Activated CD4-positive, CD25-positive, alpha-beta regulatory T cell treated with anti-CD3 and anti-CD28 coated beads, Interleukin-2, amount 50 U/mL, for 24 hours (primary cell): ENCODE results near the gene KIF3A.
"Not testable (repeated sequence)": the region's sequence is repeated elsewhere in the genome, so short reads cannot be mapped to it uniquely, and the experiment has no call there.

Experiments
- ATAC-seq, 2 donors: fragments of 150-1000 bp; cut with Tn5 transposase; one replicate each; pipeline ENCODE4 v1.10.0; 2021; ENCODE audit warnings: mild to moderate bottlenecking in 1 of 2, moderate library complexity in 1 of 2

Gene KIF3A

DNA sequence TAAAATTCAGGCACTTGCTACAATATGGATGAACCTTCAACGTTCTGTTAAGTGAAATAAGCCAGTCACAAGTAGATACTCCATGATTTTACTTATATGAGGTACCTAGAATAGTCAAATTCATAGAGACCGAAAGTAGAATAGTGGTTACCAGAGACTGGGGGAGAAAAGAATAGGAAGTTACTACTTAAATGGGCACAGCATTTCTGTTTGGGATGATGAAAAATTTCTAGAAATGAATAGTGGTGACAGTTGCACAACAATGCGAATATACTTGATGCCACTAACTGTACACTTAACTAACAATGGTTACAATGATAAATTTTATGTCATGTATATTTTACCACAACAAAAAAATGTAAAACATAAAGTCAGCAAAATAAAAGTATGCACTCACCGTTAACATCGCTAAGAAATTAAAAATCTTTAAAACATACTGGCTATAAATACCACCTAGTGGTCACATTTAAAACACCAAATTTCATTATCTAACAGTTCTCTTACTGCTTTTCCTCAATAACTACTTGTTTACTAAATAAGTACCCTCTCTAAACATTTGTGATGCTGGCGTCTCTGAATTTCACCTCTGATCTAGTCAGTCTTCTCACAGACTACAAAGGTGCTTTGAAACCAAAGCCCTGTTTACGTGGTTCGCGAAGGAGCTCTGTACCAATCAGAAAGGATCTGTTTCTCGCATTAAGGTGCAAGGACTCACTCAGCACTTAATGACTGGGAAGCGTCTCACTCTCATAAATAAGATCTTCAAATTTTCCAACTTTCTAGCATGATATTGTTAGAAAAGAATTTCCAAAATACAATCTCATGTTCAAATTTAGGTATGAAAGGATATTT, 22.7 kb downstream of the KIF3A start:
- ATAC-seq: peak in 1 of 2 donors; percentile 27

DNA sequence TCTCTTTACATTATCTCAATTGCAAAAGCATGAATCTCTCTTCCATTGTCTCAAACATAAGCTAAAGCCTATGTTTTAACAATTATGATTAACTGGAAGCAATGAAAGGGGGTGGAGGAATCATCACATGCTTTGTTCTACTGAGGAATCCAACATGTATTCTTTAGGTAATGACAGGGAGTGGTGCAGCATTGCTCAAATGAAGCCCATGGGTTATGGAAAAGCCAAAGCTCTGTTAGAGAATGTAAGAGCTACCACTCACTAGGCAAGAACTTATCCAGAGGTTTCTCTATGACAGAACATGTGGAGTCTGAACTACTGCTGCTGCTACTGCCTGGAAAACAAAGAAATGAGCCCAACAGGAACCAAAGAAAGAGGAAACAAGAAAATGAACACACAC, 28.7 kb downstream of the KIF3A start:
- ATAC-seq: no peak

DNA sequence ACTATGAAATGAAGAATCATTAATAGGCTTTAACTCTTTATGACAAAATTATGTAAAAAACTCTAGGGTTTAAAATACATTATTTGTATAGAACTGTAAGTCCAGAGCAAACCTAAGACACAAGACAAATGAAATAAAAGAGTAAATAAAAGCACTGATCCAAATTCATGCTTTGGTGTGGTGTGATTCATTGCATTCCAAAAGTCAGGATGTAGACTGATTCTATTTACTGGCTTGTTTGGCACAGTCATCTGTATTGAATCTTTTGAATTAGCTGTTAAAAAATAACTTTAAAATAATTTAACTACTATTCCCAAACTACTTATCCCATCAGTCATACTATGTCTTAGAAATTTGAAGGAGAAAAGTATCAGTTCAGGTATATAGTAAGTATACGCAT, 32.5 kb downstream of the KIF3A start:
- no peak for ATAC-seq

- no peak for ATAC-seq
Observed at GRCh38 chr5:132695956-132696355, 41.4 kb downstream of the KIF3A start.

DNA sequence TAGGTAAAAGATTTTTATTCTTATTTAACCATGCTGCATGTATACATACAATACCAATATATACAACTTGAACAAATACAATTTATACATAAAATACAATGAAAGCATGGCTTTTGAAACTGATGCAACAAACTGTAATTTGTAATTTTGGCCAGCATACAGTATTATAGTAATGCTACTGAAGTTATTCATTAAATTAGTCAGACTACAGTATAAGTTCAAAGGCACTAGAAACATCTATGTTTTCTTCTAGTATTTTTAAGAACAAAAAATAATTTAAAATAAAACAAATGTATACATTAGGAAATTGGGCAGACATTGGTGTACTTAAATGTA, 44.7 kb downstream of the KIF3A start:
- ATAC-seq: no peak

DNA sequence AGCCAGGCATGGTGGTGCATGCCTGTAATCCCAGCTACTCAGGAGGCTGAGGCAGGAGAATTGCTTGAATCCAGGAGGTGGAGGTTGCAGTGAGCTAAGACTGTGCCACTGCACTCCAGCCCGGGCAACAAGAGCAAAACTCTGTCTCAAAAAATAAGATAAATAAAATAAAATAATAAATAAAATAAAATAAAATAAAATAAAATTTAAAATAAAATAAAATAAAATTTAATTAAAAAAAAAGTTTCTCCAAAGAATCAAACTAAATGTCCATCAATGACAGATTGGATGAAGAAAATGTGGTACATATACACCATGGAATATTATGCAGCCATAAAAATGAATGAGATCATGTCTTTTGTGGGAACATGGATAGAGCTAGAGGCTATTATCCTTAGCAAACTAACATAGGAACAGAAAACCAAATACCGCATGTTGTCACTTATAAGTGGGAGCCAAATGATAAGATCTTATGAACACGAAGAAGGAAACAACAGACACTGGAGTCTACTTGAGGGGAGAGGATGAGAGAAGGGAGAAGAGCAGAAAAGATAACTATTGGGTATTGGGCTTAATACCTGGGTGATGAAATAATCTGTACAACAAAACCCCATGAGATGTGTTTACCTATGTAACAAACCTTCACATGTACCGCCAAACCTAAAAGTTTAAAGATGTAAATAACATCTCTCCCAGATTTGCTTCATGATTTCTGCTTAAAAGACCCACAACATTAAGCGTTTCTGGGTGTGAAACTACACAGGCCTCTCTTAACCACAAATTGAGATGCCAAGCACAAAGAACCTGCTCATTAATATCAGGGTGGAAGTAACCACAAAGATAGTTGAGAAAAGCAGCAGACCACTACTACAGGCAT, 45.4 kb downstream of the KIF3A start:
- ATAC-seq: not testable (repeated sequence)

GRCh38 chr5:132690156-132690555, 47.2 kb downstream of the KIF3A start:
- no peak for ATAC-seq

DNA sequence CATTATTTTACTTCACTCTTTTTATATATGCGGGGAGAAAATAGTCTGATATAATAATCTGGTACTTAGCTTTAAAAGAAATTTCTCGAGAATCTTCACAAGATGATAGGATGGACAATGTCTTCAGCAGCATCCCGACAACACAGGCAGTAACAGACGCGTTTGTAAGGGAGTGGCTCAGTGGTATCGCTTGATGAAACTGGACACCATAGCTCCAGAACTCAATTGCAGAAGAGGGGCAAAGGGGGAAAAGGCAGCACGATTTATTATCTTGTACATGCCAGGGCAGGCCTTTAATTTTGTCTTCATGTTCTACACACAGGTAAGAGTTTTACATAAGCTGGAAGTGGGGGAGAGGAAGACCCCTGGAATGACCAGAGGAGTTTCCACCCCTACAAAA, 47.8 kb downstream of the KIF3A start:
- no peak for ATAC-seq

DNA sequence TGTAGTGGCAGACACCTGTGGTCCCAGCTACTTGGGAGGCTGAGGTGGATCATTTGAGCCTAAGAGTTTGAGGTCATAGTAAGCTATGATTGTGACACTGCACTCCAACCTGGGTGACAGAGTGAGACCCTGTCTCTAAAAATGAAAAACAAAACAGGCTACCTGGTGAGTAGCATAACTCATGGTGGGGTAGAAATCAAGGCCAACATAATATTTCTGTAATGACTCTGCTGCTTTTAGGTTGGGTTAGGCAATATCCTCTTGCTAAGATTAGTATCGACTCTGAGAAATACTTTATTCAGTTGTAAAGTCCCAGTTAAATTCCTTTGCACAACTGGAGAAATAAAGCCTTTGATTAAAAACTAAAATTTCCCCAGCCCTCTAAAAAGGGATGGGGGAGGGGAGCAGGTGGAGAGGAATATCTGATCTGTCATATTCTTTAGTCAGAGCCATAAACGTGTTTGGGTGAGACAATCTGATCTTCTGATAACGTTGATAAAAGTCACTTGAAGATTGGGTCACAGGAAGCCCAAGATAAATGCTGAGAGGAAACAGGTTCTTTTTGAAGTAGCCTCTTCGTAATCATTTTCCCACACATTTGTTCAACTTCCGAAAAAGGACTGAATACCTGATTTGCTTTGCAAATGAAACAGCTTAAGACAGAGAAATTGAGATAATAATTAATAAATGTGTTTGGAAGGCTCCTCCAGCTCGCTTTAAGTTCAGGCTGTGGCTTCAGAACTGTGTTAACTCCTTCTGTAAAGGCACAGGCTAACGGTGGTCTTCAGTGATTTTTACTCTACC, 48.6 kb downstream of the KIF3A start:
- peak; percentile 80 to 81 for ATAC-seq

DNA sequence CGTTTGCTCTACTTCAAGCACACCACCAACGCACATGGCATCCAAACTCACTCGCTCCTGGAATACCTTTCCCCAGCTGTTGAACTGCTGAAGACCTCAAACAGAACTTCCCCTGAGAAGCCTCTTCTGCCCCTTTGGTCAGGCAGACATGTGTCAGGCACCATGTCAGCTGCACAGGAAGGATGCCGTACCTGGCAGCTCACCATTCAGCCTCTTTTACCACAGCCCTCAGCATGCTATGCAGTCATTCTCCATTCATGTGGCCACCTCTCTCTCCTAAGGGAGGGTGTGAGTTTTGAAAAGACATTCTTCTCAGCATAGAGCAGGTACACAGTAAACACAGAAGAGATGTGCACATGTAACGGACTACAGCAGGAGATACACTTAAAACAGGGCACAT, 49.4 kb downstream of the KIF3A start:
- peak; percentile 48 to 57 for ATAC-seq

GRCh38 chr5:132686193-132686592, 51.2 kb downstream of the KIF3A start:
- ATAC-seq: no peak

- no peak for ATAC-seq
Observed at GRCh38 chr5:132684922-132685720, 52.2 kb downstream of the KIF3A start.

DNA sequence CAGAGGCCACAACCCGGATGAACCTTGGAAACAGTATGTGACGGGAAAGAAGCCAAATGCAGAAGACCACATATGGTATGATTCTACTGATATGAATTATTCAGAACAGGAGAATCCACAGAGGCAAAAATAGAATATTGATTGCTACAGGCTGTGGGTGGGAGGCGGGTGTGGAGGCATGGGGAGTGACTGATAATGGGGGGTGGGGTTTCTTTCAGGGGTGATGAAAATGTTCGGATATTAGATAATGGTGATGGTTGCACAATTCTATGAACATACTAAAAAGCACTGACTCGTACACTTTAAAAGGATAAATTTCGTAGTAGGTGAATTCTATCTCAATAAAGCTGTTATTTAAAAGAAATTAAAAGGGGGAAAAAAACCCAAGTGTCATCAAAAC, 52.9 kb downstream of the KIF3A start:
- no peak for ATAC-seq

DNA sequence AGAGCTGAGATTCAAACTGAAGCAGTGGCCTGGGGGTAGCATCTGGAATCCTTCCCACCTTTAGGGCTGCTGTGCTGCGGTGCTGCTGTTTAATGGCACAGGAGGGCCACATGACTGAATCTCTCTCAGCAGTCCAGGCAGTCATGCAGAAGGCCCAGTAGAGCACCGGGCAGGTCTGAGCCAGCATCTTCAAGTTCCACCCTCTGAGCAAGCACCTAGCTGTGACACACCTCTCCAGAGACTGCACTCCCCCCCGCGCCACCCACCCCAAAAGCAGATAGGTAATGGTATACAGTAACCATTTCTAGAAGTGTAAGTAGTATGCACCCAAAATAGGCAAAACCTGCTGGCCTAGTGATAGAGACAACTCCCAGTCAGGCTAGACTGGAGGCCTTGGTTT, 55.4 kb downstream of the KIF3A start:
- no peak for ATAC-seq

GRCh38 chr5:132681476-132681831, 55.9 kb downstream of the KIF3A start:
- ATAC-seq: no peak

- no peak for ATAC-seq
Observed at GRCh38 chr5:132680780-132681475, 56.4 kb downstream of the KIF3A start.

- ATAC-seq: no peak
Observed at GRCh38 chr5:132679717-132680380, 57.5 kb downstream of the KIF3A start.

DNA sequence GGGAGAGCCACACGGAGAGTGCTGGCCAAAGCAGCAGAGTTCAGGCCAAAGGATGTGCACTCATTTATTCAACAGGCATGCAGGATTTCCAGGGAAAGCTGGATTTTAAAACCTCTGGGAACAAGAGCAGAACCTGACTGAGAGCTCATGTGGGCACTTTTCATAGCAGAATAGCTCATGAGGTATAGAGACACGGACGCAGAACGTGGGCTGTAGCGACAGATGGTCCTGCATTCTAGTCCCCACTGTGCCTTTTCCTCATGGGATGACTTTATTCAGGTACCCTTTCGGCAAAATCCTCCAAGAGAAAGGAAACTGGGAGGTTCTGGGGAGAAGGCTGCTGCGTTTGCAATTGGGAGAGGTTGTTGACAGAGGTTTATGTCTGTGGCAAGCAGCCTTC, 58.2 kb downstream of the KIF3A start:
- ATAC-seq: no peak

GRCh38 chr5:132678735-132679134, 58.6 kb downstream of the KIF3A start:
- ATAC-seq: no peak

DNA sequence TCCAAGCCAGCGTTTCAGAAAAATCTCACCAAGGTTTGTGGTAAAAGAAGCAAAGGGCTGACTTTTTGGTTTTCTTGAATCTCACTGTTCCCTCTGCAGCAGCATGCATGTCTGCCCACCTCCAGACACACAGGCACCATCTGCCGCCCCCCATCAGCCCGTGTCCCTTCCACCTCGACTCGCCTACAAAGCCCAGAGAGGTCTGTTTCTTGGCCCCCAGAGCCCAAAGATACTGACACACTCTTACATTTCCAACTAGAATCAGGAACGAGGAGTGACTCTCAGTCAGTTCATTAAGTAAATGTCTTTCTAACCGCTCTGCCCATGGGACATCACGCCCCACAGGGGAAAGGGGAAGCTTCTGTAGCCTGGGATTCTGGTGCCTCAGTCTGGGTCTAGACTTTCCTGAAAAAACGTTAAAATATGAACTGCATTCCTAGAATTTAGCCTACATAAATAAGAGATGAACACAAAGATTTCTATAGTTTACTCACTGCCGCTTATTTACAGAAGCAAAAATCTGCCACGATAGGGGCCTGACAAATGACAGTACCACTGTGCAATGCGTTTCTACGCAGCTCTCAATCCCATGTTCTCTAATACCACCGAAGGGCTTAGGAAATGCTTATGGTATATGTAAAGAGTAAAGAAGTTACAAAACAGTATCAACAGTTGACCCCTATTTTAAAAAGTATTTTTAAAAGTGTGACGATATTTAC, 59.5 kb downstream of the KIF3A start:
- no peak for ATAC-seq

- ATAC-seq: no peak
Observed at GRCh38 chr5:132677191-132677590, 60.2 kb downstream of the KIF3A start.
